GM10847 (cell line): ENCODE measurements around the gene DNAJC18.

ENCODE experiments used
- POLR2A ChIP-seq: IDR thresholded peaks from 2 replicates; pipeline ENCODE4 v1.6.1; 2011; ENCODE audit not compliant: insufficient read length; ENCODE audit errors: extremely low read depth

The DNAJC18 gene

GRCh38 chr5:139446956-139447779 lies 7.8 kb upstream of the DNAJC18 start:
- no peak for TF ChIP-seq POLR2A

- no peak for TF ChIP-seq POLR2A
Observed at GRCh38 chr5:139445325-139446170, 6.2 kb upstream of the DNAJC18 start.

- TF ChIP-seq POLR2A = no peak
Observed at GRCh38 chr5:139443831-139444453, 4.6 kb upstream of the DNAJC18 start.

- TF ChIP-seq POLR2A = no peak
Observed at GRCh38 chr5:139438707-139439012, 665 bp downstream of the DNAJC18 start.

- no peak for TF ChIP-seq POLR2A
Observed at GRCh38 chr5:139435676-139436075, 3.6 kb downstream of the DNAJC18 start.

GRCh38 chr5:139431706-139432105 lies 7.6 kb downstream of the DNAJC18 start:
- TF ChIP-seq POLR2A = no peak

GRCh38 chr5:139430015-139430414 lies 9.3 kb downstream of the DNAJC18 start:
- TF ChIP-seq POLR2A = no peak

GRCh38 chr5:139426203-139426885 lies 13.0 kb downstream of the DNAJC18 start:
- TF ChIP-seq POLR2A = no peak

- no peak for TF ChIP-seq POLR2A
Observed at GRCh38 chr5:139425497-139425896, 13.8 kb downstream of the DNAJC18 start.

GRCh38 chr5:139422307-139422893 lies 16.9 kb downstream of the DNAJC18 start:
- TF ChIP-seq POLR2A = no peak

- TF ChIP-seq POLR2A = no peak
Observed at GRCh38 chr5:139419226-139420192, 19.8 kb downstream of the DNAJC18 start.

- no peak for TF ChIP-seq POLR2A
Observed at GRCh38 chr5:139418793-139419192, 20.5 kb downstream of the DNAJC18 start.

- no peak for TF ChIP-seq POLR2A
Observed at GRCh38 chr5:139417214-139417613, 22.1 kb downstream of the DNAJC18 start.

- TF ChIP-seq POLR2A = no peak
Observed at GRCh38 chr5:139416651-139417050, 22.7 kb downstream of the DNAJC18 start.
